HepG2 (cell line): Measurements from ENCODE around the gene BFAR. TPM values are rescaled to one million over a fixed set of nuclear protein-coding genes. Genes with fewer than 3 reads are reported as not detected.
"Not testable (repeated sequence)": the region's sequence is repeated elsewhere in the genome, so short reads cannot be mapped to it uniquely, and the experiment has no call there.

Experiments
- ATAC-seq: fragments of 200-7000 bp; cut with Tn5 transposase; 3 replicates; pipeline ENCODE4 v1.9.1; 2020; ENCODE audit warnings: mild to moderate bottlenecking, moderate library complexity
- BruUV-seq: library from RNA; stranded (reverse); fragments of 400-500 nt; replicated peaks from 2 replicates; lab custom pipeline; 2021; lab: Mats Ljungman, UMichigan
- CTCF ChIA-PET: fragments of 300-600 bp; formaldehyde crosslinking; extraction: SDS; loops from one replicate; lab custom pipeline; 2021; ENCODE audit warnings: low total read pairs, inconsistent platforms, low intra/inter-chr PET ratio; lab: Yijun Ruan, JAX
- POLR2A ChIA-PET: fragments of 350-600 bp; sonication (Branson Sonifier 250); formaldehyde crosslinking; loops from one replicate; lab custom pipeline; 2020; ENCODE audit warnings: antibody characterized with exemption, inconsistent platforms; lab: Yijun Ruan, JAX
- DNase-seq: peaks from one replicate; pipeline ENCODE4 v3.0.0-alpha.2; 2015; ENCODE audit warnings: low spot score
- FAIRE-seq: peaks from 3 replicates; lab custom pipeline; 2011; peaks lifted over from hg19 to GRCh38; lab: Jason Lieb, UNC
- H2AFZ ChIP-seq: one replicate; pipeline ENCODE4 v1.6.1; 2011; ENCODE audit warnings: low read length, inconsistent platforms
- H3K27ac ChIP-seq: fragments of 300-600 bp; 3 replicates; pipeline ENCODE4 v1.8.0; 2011; ENCODE audit warnings: mixed run types, mild to moderate bottlenecking, mixed read lengths, low read length, inconsistent platforms; ENCODE audit not compliant: insufficient read depth; ENCODE audit errors: extremely low read length
- H3K27me3 ChIP-seq, 2 experiments: fragments of 200-600 bp in 1 of 2; 2 replicates in 1 of 2; 3 replicates in 1 of 2; pipeline versions ENCODE4 v1.6.0 to v1.8.0; 2011; ENCODE audit warnings: low read length in 2 of 2, mild to moderate bottlenecking in 2 of 2, moderate library complexity in 2 of 2, inconsistent platforms in 1 of 2; ENCODE audit not compliant: insufficient read depth in 2 of 2, control insufficient read depth in 1 of 2
- H3K36me3 ChIP-seq, 2 experiments: fragments of 200-600 bp in 1 of 2; replicated peaks in 1 of 2; 2 replicates in 1 of 2; 3 replicates in 1 of 2; pipeline versions ENCODE4 v1.5.1 to v1.8.0; 2011; ENCODE audit warnings: low read length in 2 of 2, inconsistent platforms in 1 of 2; ENCODE audit not compliant: insufficient read depth in 2 of 2, control insufficient read depth in 1 of 2
- H3K4me1 ChIP-seq: 2 replicates; pipeline ENCODE4 v1.5.1; 2012; ENCODE audit warnings: low read length, inconsistent platforms; ENCODE audit not compliant: insufficient read depth
- H3K4me2 ChIP-seq: 2 replicates; pipeline ENCODE4 v1.6.0; 2011; ENCODE audit warnings: low read depth, low read length, inconsistent platforms
- H3K4me3 ChIP-seq, 3 experiments: fragments of 200-600 bp in 1 of 3; sonication (generic), shearing (Covaris generic) in 1 of 3; replicated peaks in 1 of 3; 2 replicates each; pipeline ENCODE4 v1.5.1; 2011 to 2016; ENCODE audit warnings: low read length in 3 of 3, inconsistent platforms in 2 of 3, low read depth in 2 of 3, mild to moderate bottlenecking in 2 of 3, control low read depth in 1 of 3, mixed read lengths in 1 of 3; ENCODE audit not compliant: insufficient read depth in 1 of 3
- H3K79me2 ChIP-seq: one replicate; pipeline ENCODE4 v1.6.1; 2011; ENCODE audit warnings: low read length, inconsistent platforms; ENCODE audit not compliant: insufficient read depth
- H3K9ac ChIP-seq: 2 replicates; pipeline ENCODE4 v1.6.0; 2011; ENCODE audit warnings: mild to moderate bottlenecking, low read depth, low read length, inconsistent platforms; ENCODE audit not compliant: insufficient read depth
- H3K9me3 ChIP-seq: 2 replicates; pipeline ENCODE4 v1.5.1; 2012; ENCODE audit warnings: mild to moderate bottlenecking, low read length
- H4K20me1 ChIP-seq: 2 replicates; pipeline ENCODE4 v1.6.0; 2011; ENCODE audit warnings: inconsistent platforms, mild to moderate bottlenecking, low read length, moderate library complexity; ENCODE audit not compliant: insufficient read depth
- ARID4A ChIP-seq: sonication (generic); formaldehyde crosslinking; IDR thresholded peaks from 2 replicates; pipeline ENCODE4 v1.5.0; 2020; ENCODE audit warnings: mild to moderate bottlenecking, missing genetic modification reagents, borderline replicate concordance
- GATAD2A ChIP-seq: IDR thresholded peaks from 2 replicates; pipeline ENCODE4 v1.6.1; 2016
- HNF1A ChIP-seq, 2 experiments: sonication (generic) in 1 of 2; formaldehyde crosslinking in 1 of 2; IDR thresholded peaks; 2 replicates each; pipeline versions ENCODE4 v1.4.0 to v1.6.1; 2016 to 2020; ENCODE audit warnings: borderline replicate concordance in 1 of 2, low read depth in 1 of 2, mild to moderate bottlenecking in 1 of 2, missing genetic modification reagents in 1 of 2
- MIXL1 ChIP-seq: IDR thresholded peaks from 2 replicates; pipeline ENCODE4 v1.6.1; 2016
- NR2F6 ChIP-seq, 2 experiments: IDR thresholded peaks; 2 replicates each; pipeline ENCODE4 v1.6.1; 2016; ENCODE audit warnings: antibody characterized with exemption in 1 of 2, mild to moderate bottlenecking in 1 of 2
- SALL1 ChIP-seq: sonication (generic); formaldehyde crosslinking; IDR thresholded peaks from 2 replicates; pipeline ENCODE4 v1.8.0; 2022; ENCODE audit warnings: mild to moderate bottlenecking, missing genetic modification reagents
- SETDB1 ChIP-seq: sonication (generic); formaldehyde crosslinking; IDR thresholded peaks from 2 replicates; pipeline ENCODE4 v1.5.1; 2020; ENCODE audit warnings: missing genetic modification reagents, mild to moderate bottlenecking, borderline replicate concordance
- TFE3 ChIP-seq: IDR thresholded peaks from 2 replicates; pipeline ENCODE4 v1.6.1; 2016
- ZNF652 ChIP-seq: IDR thresholded peaks from 2 replicates; pipeline ENCODE4 v1.6.1; 2016; ENCODE audit warnings: low read depth, borderline replicate concordance
- ZNF788 ChIP-seq: sonication (generic); formaldehyde crosslinking; IDR thresholded peaks from 2 replicates; pipeline ENCODE4 v1.5.0; 2020; ENCODE audit warnings: mild to moderate bottlenecking, missing genetic modification reagents, borderline replicate concordance
- whole genome bisulfite sequencing: methylation state at CpG from one replicate; pipeline ENCODE4 v1.1.6; 2017; ENCODE audit warnings: low lambda C conversion rate; 5-methylcytosine and 5-hydroxymethylcytosine counted together
- in situ Hi-C: cut with HindIII; loops from 2 replicates; pipeline ENCODE4 v1.10.0; 2017; ENCODE audit warnings: low pct_unique_long_range_greater_than_20kb; ENCODE audit not compliant: extremely low pct_ligation_motif_present
- intact Hi-C: fragments of 100-400 bp; cut with micrococcal nuclease; formaldehyde crosslinking; loops from one replicate; pipeline ENCODE4 v1.10.0; 2022; ENCODE audit not compliant: unreplicated experiment
- polyA plus RNA-seq, 8 experiments: library from polyadenylated mRNA; depleted of rRNA in 3 of 8; stranded (reverse) in 7 of 8; unstranded in 1 of 8; fragments of >200 nt; fragmentation: Illumina TruSeq in 4 of 8; extraction: Trizol in 4 of 8; gene quantifications; 2 replicates each; pipeline versions ENCODE4 v1.2.1 to v1.2.3, GENCODE V29; 2011 to 2016; ENCODE audit warnings: low read depth in 4 of 8, missing spikeins in 1 of 8, mixed read lengths in 1 of 8; ENCODE audit not compliant: insufficient read depth in 1 of 8
- total RNA-seq, 5 experiments: library from RNA; depleted of rRNA; stranded (reverse); fragments of >200 nt; fragmentation: Illumina TruSeq; extraction: Trizol; gene quantifications; 2 replicates each; pipeline ENCODE4 v1.2.3, GENCODE V29; 2016; ENCODE audit warnings: low read depth in 1 of 5

BFAR gene
- total and polyA plus RNA-seq, 2 of the 13 experiments (the other 11 are each of a cell fraction or from before 2014, with no cell fraction given), result 96.9 to 120 TPM

GRCh38 chr16:14636179-14636950 lies 3.6 kb downstream of the BFAR start:
- in situ Hi-C loops; TF ChIP-seq NR2F6 (IDR thresholded peaks at IDR 0.05); HNF1A (CRISPR knock-in tag; IDR thresholded peaks at IDR 0.05; ENCODE audit: borderline replicate concordance): not testable (repeated sequence)
- TF ChIP-seq ZNF652 (peak; percentile 88), NR2F6 (CRISPR knock-in tag; IDR thresholded peaks at IDR 0.05) (peak; percentile 28; the same call in 1 of the 2 replicates), GATAD2A (peak; percentile 50), TFE3 (CRISPR knock-in tag) (0 out of 2 replicates have a peak, but pooled peaks have one; percentile 34), HNF1A (IDR thresholded peaks at IDR 0.05; ENCODE audit: low read depth) (0 out of 2 replicates have a peak, but pooled peaks have one; percentile 41), ARID4A (peak; percentile 55; the same call in 1 of the 2 replicates), SALL1 (CRISPR knock-in tag) (peak; percentile 31; the same call in 1 of the 2 replicates), ZNF788 (CRISPR knock-in tag) (0 out of 2 replicates have a peak, but pooled peaks have one; percentile 29), MIXL1 (CRISPR knock-in tag) (0 out of 2 replicates have a peak, but pooled peaks have one; percentile 35), SETDB1 (CRISPR knock-in tag) (0 out of 2 replicates have a peak, but pooled peaks have one; percentile 31)

More at GRCh38 chr16:14636179-14636950, 3.6 kb downstream of the BFAR start:
- H3K27me3 ChIP-seq, CTCF ChIA-PET, H2AFZ ChIP-seq, intact Hi-C loops, POLR2A ChIA-PET, BruUV-seq, DNase-seq, FAIRE-seq, H3K27ac ChIP-seq, ATAC-seq, H3K4me3 ChIP-seq, H3K9me3 ChIP-seq, H3K9ac ChIP-seq: not testable (repeated sequence)
- Histone ChIP-seq H3K4me1 (peaks cover 50% of the 10 kb centered on the region), H4K20me1 (peaks cover 30% of the 10 kb centered on the region), H3K4me2 (0 out of 2 replicates have a peak overlapping the region, but pooled peaks have one; percentile 9), H3K36me3 (peaks cover 6 to 41% of the 10 kb centered on the region in 2 experiments), H3K79me2 (peaks cover 80% of the 10 kb centered on the region)
- WGBS, result 64% methylated on average over 17 of the region's 17 CpGs
